ELF-1 (cell line): ENCODE data around the gene FGF5.
"Not testable (repeated sequence)": the region's sequence is repeated elsewhere in the genome, so short reads cannot be mapped to it uniquely, and the experiment has no call there.

Experiments
- DNase-seq: peaks from one replicate; pipeline ENCODE4 v3.0.0-alpha.2; 2016; ENCODE audit warnings: low read depth, low spot score

The FGF5 gene

DNA sequence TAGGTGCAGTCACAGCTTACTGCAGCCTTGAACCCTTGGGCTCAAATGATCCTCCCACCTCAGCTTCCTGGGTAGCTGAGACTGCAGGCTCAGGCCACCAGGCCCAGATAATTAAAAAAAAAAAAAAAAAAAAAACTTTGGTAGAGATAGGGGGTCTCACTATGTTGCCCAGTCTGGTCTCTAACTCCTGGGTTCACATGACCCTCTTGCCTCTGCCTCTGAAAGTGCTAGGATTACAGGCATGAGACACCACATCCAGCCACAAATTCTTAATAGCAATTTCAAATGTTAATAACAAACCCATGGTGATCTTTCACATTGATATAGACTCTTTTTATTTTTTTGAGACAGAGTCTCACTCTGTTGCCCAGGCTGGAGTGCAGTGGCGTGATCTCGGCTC, 12.3 kb upstream of the FGF5 start:
- DNase-seq, result no peak

DNA sequence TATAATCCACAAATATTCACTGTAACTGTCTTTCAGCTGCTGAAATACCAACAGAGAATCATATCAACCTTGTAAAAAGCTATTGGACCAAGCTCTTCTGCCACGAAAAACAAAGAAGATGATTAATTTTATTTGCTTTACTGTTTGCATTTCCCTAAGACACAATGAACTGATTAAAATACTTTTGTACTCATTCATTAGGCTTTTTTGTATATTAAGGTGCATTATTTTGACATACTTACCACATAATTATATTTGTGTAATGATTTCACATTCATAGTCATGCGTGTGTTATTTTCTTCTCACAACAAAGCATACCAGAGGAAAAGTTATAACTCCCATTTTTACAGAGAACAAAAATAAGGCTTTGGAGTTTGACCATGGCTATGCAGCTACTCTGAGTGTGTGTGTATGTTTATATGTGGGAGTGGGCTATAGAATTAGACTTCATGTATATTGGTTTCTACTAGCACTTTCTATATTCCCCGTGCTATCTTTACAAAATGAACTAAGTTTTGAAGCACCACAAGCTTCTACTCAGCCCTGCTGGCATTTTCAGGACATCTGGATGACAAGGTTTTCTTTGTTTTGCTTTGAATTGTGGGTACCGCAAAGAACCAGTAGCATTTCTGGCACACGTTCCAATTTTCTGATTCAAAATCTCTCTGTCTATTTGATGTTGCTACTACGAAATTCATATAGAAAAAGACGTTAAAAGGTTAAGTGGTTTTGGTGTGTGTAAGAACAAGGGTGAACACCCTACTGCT, 11.0 kb upstream of the FGF5 start:
- DNase-seq, result no peak

DNA sequence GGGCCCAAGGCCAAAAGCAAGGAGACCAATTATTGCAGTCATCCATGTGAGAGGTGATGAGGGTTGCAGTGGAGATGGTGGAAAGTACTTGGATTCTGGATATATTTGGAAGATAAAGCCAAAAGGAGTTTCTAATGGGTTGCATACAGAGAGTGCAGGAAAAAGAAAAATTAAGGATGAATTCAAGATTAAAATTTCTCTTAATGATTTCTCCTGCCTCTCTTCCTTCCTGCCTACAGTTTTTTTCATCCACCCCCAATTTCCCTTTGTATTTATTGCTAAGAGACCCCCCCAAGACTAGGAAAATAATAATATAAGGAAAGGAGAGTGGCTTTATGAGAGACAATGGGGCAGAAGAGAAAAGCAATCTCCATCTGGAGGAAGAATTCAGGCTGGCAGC, 8.6 kb upstream of the FGF5 start:
- no peak for DNase-seq

DNA sequence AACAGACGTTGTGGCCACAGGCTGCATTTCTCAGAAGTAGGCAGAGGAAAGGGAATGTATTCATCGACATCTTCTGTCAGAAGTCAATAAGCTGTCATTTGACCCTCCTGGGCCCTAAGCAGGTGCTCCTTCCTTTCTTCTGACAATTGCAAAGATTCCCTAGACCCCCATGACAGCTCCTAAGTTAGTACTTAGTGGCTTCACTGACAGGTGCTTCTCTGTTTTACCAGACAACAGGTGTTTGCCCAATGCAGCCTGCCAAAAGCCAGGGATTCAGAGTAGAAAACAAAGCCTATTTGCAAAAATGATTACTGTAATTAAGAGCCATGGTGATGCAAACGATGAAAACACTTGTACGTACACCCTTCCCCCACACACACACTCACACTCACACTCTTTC, 7.5 kb upstream of the FGF5 start:
- DNase-seq, result no peak

DNA sequence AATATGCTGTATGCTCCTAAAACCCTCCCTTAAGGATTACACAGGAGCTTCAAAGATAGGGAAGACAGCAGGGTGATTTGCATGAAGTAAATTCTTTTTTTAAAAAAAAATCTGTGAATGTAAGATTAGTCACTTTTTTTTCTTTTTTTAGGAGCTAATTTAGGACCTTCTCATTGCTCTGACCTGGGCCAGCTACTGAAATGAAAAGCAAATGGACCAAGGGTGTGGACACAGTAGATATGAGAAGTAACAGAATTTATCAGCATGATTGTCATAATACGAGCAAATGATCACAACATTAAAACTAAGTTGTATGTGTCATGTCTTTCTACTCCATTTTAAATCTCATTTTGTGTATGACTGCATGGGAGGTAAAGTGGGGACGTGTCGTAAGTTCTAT, 6.6 kb upstream of the FGF5 start:
- no peak for DNase-seq

DNA sequence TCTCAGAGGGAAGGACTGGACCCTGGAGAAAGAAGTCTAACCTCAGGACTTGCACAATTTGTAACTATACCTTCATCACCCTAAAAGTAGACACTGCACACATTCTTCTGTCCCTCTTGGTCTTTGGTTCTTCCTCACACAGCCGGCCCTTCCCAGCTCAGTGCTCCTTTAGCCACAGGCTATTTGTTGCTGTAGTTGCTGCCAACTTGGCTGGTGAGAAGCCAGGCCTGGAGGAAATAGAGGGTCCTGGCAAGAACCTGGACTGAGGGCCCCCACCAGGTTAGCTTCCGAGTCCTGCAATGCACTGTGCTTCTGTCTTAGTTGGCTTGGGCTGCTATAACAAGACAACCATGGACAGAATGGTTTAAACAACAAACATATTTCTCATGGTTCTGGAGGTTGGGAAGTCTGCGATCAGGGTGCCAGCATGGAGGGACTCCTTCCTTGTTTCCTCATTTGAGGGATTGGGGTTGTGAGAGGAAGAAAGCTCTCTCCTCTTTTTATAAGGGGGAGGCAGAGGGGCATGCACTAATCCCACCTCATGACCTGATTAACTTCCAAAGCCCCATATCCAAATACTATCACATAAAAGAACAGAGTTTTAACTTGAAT, 4.4 kb upstream of the FGF5 start:
- DNase-seq, result no peak

DNA sequence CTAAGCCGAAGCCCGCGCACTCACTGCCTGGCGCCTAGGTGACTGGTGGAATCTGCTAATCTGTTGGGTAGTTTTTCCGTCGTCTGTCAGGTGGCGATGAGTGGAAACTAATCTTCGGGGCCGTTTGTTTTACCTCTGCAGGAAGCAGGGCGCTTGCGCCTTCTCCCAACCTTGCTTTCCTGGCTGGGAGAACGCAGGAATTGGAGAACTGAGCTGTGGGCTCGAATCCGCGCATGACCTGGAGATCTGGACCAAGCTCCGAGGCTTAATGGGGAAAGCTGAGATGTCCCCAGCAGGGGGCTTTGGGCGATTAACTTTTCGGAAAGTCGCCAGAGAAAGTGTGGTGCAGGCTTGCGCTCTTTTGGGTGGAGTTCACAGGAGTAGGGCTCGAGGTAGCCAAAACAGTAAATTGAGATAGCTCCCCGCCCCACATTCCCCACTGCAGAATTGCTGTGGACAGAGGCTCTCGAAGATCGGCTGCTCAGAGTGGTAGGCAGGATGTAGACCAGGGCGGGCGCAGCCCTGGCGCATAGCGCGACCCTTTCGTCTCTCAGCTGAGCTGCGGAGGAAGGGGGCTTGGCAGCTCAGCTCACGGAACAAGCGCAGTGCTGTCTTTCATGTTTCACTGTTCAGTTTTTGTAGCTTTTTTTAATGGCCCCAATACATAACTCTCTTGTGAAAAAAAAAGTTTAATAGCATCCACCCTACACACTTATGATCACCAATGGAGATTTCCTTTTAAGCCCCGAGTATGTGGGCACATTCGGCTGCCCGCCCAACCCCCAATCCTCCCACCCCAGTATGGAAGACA, 2.7 kb upstream of the FGF5 start:
- peak; percentile 21 for DNase-seq

DNA sequence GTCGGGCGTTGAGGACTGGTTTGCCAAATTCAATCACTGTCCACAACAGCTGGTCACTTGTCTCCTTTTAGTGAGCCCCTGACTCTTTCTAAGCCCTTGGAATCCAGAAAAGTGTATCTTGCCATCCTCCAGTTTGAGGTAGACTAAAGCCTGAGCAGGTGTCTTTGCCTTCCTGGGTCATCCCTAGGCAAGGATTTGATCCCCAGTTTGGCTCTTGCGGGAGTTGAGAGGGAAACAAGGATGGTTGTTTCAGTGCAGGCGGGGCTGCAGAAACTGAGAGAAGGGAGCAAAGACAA, 2.2 kb upstream of the FGF5 start:
- no peak for DNase-seq

DNA sequence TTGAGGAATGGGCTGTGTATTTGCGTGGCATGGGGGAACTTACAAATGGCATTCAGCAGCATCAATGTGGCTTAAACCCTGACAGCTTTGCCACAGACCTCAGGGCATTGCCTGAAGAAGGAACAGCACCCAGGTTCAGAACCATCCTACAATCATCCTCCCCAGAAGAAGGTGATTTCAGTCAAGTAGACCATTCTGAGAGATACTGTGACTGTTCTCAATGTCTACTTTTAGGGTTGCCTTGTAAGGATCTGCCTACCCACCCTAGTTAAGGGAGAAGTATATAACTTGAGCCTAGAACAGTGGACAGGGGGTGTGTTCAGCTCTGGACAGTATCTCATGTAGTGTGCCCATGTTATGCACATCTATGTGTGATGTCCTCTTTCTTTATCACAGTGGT, 1.6 kb upstream of the FGF5 start:
- no peak for DNase-seq

DNA sequence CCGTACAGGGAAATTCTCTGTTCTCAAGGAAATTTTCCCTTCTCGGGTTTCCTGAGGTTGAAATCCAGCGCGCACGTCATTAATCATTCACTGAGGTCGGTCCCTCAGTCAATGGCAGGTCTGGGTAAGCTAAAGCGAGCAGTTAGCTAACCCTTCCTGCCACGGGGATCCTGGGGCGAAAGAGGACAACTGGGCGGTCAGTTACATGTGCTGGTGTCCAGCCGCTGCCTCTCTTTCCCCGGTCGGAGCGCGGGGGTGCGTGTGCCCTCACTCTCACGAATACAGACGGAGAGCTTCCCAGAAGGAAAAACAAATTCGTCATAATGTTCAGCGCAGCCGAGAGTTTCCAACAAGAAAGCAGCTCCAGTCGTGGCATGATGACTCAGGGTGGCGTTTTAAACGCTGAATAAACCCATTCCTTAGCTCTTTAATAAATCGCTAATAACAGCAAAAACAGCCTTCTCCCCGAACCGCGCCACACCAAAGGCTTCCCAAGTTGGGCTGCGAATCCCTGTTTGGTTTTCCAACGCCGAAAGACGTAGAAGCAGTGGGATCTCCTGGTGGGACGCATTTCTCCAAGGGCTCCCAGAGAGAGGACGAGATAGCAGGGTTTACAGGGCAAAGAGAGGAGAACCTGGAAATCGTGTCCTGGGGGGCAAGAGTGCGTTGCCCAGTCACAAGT, 752 bp upstream of the FGF5 start:
- peak; percentile 6 for DNase-seq

DNA sequence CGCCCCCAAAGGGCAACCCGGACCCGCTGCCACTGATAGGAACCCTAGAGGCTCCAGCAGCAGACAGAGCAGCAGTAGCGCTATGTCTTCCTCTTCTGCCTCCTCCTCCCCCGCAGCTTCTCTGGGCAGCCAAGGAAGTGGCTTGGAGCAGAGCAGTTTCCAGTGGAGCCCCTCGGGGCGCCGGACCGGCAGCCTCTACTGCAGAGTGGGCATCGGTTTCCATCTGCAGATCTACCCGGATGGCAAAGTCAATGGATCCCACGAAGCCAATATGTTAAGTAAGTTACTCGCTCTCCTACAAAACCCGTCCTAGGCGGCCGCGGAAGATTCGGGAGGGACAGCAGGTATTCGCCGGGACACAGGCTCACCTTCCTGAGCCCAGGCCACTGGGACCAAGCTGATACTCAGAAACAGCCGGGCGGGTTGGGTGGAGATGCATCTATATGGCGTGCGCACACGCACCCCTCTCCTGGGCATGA, 477 bp downstream of the FGF5 start:
- peak; percentile 28 for DNase-seq

DNA sequence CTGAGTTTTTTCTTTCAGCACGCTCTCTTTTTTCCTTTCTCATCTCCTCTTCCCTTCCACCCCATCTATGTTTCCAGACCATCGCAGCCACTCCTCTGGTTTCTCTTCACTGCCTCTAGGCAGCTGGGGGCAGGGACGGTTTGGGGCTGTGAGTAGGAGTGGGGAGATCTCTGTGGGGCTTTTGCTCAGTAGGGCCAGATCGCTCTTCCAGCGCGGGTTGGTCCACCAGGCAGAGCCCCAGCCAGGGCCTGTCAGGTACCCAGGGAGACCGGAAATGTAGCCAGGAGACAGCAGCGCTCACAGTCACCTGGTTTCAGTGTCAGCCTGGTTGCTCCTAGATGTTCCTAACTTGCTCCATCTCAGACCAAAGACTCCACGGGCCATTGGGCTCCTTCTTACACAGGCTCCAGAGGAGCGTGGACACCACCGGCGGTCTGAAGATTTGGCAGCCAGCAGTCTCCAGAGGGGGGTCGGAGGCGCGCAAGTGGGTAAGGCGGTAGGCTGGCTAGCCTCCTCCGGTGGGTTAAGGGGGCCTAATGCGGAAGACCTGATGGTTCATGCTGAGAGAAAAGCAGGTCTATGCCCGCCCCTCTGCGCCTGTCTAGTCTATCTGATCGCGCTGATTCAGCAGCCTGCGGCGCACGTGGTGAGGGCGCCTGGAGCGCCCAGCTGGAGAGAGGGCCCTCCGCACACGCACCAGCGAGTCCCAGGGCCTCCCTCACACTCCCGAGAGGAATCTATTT, 1.8 kb downstream of the FGF5 start:
- DNase-seq, result no peak

DNA sequence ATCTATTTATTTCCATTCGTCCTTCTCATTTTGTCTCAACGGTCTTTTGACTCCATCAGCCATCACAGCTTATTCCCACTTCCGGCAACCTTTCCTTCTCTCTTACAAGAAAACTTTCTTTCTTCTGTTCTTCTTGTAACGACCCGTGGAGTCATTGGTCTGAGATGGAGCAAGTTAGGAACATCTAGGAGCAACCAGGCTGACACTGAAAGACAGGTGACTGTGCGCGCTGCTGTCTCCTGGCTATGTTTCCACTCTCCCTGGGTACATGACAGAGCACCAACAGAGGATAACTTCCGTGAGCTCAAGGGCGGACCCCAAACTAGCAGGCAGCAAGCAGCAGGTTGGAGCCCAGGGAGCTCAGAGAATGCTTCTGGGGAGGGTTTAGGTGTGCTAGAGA, 2.5 kb downstream of the FGF5 start:
- no peak for DNase-seq

DNA sequence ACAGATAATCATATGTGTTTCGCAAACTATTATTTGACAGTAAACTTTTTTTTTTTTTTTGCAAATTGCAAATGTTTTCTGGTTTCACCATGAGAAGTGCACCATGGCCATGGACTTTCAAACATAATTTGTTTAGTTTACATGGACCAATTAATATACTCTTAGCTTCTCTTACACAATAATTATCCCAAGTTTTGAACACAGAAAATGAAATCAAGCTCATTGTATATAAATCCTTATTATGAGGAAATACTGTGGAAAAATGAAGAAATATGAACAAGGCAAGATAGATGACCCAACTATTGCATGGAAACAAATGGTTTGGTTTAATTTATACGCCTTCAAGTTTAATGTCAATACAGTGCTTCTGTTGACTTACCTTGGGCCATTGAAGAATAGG, 3.9 kb downstream of the FGF5 start:
- DNase-seq, result no peak

DNA sequence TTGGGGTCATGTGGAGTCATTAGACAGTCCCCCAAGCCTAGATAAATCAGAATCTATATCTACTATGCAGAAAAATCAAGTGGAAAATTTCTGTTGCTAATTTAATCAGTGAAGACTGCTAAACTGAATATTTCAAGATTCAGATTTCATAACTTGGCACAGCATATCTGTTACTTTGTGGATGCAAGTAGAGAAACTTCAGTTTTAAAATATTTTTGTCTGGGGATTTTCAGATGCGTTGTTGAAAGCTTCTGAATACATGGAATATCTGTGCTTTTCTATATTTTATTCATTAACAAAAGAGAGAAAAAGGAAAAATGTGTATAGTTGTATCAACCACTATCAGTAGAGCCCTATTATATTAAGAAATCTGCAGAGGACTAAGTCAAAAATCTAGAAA, 4.4 kb downstream of the FGF5 start:
- no peak for DNase-seq

DNA sequence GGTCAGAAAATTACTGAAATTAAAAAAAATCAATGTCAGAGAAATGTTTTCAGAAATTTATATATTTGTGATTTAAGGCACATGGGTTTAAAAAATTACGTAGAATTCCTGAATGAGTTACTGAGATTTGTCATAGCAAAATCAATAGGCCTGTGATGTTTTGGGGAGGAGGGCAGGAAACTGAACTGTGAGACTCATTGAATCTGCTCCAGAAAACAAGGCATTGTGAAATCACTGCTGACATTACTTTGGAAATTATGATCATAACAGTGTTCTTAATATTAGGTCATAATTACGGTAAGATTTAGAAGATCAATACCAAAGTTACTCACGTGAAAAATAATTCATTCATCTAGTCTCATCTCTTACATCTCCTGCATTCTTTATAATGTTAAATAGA, 5.3 kb downstream of the FGF5 start:
- DNase-seq, result no peak

DNA sequence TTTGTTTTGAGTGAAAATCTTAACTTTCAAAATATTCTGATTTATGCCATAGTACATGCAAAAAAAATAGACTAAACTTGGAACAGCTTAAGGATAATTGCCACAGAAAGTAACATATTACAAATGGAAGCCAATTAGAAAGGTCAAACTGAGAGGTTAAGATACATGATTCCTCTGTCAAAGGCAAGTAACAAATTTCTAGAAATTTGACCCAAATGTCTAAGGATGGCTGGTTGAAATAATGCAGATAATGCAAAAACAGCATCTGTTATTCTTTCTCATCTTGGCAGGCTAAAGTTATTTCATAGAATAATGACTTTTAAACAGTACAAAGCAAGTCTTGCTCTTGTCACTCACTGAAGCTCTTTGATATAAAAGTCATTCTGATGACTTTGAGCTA, 10.5 kb downstream of the FGF5 start:
- DNase-seq, result no peak

DNA sequence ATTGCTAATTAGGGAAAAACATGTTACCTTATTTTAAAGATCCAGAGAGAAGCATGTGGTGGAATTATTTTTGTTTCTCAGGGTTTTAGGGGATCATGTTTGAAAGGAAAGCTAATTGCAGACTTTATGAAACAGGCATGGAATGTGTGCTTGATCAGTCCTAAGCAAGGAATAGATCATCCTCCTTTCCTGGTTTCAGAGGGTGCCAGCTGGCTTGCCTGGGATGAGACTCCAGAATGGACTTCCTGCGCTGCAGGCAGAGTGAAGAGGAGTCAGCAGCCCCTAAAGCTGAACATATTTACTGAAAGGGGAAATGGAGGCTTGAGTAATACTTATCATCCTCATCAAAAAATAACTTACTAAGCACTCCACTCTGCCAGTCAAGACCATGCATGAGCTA, 13.3 kb downstream of the FGF5 start:
- DNase-seq, result no peak

DNA sequence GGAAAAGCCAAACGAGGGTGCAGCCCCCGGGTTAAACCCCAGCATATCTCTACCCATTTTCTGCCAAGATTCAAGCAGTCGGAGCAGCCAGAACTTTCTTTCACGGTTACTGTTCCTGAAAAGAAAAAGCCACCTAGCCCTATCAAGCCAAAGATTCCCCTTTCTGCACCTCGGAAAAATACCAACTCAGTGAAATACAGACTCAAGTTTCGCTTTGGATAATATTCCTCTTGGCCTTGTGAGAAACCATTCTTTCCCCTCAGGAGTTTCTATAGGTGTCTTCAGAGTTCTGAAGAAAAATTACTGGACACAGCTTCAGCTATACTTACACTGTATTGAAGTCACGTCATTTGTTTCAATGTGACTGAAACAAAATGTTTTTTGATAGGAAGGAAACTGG, 20.0 kb downstream of the FGF5 start:
- no peak for DNase-seq

DNA sequence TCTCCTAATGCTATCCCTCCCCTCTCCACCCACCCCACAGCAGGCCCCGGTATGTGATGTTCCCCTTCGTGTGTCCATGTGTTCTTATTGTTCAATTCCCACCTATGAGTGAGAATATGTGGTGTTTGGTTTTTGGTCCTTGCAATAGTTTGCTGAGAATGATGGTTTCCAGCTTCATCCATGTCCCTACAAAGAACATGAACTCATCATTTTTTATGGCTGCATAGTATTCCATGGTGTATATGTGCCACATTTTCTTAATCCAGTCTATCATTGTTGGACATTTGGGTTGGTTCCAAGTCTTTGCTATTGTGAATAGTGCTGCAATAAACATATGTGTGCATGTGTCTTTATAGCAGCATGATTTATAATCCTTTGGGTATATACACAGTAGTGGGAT, 24.2 kb downstream of the FGF5 start:
- not testable (repeated sequence) for DNase-seq

DNA sequence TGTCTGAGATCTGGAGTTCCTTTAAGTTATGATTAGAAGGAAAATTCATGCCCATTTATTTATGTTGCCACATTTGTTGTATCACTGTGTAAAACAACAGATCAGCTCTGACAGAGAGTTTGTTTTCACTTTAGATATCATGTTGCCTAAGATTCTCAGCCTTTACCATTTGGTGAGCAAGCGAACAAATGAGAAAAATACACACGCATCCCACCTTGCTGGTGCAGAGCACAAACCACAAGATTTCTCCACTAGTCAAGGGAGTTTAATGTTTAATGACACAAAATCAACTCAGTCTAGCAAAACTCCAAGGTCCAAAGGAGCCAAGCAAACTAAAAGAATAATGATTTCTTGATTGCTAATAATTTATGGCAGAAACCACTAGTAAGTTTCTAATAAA, 27.7 kb downstream of the FGF5 start:
- DNase-seq, result no peak

DNA sequence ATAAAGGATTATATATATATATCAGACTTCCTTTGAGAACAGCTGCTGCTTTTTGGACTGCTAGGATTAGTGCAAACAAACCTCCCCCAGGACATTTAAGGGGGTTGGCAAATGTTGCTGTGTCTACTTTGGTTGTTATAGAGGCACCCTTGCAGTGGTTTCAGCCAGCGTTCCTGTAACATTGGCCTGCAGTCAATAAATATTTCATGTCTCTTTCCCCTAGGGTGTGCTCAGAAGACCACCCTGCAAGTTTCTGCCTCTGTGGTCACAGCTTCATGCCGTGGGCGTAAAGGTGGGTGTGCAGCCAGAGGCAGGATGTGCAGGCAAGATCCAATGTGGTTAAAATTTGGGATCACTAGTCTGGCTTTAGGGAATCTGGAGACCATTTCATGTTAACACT, 28.9 kb downstream of the FGF5 start:
- DNase-seq, result no peak
